ENCODE data around the gene PTPN2.
A peak's percentile ranks its signal among the peaks of the same experiment; 100 is the strongest.
"Not testable (repeated sequence)": the region's sequence is repeated elsewhere in the genome, so short reads cannot be mapped to it uniquely, and the experiment has no call there.

Gene PTPN2

DNA sequence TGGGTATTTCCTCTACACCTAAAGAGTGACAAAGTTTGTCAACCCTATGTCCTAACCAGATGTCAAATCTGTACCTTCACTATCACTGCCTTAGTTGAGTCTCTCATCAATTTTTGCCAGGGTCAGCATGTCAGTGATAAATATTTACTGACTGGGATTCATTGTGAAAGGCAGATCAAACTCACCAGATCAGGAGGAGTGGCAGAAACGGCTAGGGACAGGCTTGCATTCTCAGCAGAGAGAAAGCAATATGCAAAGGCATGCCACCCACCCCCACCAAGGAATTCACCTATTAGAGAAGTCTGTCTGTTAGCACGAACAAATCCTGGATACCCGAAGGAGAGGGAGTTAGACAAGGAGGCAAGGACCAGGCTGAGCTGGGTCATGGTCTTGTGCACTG, 62.6 kb downstream of the PTPN2 start:
- no peak for DNase-seq

GRCh38 chr18:12820506-12820905, 63.5 kb downstream of the PTPN2 start:
- DNase-seq, result no peak

GRCh38 chr18:12819841-12820240, 64.2 kb downstream of the PTPN2 start:
- DNase-seq, result no peak

GRCh38 chr18:12819322-12819721, 64.7 kb downstream of the PTPN2 start:
- no peak for DNase-seq

GRCh38 chr18:12818243-12818642, 65.8 kb downstream of the PTPN2 start:
- DNase-seq, result no peak

GRCh38 chr18:12816451-12816850, 67.6 kb downstream of the PTPN2 start:
- no peak for DNase-seq

- DNase-seq, result no peak
These were observed 72.7 kb downstream of the PTPN2 start for GRCh38 chr18:12811191-12811950.

DNA sequence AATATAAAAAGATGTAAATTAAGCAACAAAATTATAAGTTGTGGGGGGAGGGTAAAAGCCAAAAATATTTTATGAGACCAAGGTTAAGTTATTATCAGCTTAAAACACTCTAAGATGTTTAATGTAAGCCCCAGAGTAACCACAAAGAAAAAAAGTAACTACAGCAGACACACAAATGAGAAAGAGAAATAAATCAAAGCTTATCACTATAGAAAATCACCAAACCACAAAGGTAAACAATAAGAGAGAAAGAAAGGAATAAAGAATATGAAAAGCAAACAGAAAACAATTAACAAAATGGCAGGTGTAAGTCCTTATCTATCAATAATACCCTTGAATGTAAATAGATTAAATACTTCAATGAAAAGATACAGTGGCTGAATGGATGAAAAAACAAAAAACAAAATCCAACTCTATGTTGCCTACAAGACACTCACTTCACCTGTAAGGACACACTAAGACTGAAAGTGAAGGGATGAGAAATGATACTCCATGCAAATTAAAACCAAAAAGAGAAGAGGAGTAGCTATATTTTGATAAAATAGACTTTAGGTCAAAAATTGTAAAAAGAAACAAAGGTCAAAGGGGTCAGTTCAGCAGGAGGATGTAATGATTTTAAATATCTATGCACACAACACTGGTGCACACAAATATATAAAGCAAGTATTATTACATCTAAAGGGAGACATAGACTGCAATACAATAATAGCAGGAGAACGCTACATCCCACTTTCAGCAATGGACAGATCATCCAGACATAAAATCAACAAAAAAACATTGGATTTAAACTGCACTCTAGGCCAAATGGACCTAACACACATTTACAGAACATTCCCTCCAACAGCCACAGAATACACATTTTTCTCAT, 80.7 kb downstream of the PTPN2 start:
- DNase-seq, result no peak

GRCh38 chr18:12802538-12802937, 81.5 kb downstream of the PTPN2 start:
- DNase-seq, result no peak

DNA sequence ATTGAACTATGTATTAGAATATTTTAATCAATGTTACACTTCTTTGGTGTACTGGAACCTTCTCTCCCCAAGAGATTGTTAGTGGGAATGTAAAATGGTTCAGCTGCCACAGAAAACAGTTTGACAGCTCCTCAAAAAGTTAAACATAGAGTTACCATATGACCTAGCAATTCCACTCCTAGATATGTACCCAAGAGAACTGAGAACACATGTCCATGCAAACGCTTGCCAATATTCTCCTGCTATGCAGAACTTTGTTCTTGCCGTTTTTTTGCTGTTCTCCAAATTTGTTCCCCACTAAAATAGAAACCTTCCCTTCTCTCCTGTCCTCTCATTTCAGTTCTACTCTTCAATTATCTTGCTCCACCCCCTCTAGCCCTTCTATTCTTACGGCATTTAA, 87.6 kb downstream of the PTPN2 start:
- DNase-seq, result no peak

DNA sequence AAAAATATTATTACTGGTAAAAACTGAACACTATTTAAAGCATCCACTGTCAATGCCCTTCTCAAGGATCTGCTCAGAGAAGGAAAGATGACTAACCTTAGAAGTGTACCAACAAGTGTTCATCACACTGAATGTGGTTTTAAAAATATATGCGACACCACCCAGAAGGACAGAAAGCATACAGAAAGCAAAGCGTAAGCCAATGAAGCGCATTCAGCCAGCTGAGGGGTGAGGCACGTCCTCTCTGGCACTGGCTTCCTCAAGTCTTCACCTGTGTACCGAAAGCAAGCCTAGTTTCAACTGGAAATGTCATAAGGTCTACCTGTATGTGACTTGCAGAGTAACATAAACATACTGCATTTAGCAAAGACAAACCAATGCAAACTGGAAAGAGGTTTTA, 92.4 kb downstream of the PTPN2 start:
- no peak for DNase-seq

- no peak for DNase-seq
These were observed 97.4 kb downstream of the PTPN2 start for GRCh38 chr18:12786669-12787068.

GRCh38 chr18:12783524-12783923, 100.5 kb downstream of the PTPN2 start:
- DNase-seq, result no peak

DNA sequence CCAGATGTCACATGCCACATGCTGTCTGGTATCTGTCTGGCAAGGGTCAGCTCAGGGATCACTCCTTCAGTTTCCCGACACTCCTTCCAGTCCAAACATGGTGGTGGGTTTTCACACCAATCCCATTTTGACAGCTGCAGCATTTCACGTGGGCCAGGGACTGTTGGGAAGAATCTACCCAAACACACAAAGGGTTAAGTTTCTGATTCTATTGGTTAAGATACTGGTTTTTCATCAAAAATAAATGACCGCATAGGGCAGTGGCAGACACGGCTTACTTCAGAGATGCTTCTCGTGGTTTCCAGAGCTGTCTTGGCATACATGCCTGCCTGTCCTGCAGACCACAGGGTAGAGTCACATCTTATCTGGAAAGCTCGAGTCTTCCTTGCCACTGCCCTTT, 101.5 kb downstream of the PTPN2 start:
- no peak for DNase-seq

- DNase-seq, result no peak
These were observed 104.6 kb downstream of the PTPN2 start for GRCh38 chr18:12779456-12779855.

DNA sequence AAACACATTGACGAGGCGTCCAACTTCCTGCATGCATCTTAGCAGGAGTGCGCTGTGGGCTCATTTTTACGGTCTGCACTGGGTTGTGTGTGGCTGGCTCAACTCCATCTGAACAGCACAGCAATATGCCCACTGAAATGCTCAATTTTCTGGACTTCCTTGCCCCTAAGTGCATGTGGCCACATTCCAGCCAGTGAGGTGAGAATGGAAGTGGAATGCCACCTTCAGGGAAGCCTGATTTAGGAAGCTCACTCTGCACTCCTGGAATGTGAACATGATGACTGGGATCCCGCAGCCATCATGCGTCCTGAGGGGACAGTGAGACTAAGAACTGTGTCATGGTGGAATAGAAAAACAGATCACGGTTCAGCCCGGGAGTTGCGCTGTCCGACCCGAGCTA, 105.0 kb downstream of the PTPN2 start:
- DNase-seq, result no peak

DNA sequence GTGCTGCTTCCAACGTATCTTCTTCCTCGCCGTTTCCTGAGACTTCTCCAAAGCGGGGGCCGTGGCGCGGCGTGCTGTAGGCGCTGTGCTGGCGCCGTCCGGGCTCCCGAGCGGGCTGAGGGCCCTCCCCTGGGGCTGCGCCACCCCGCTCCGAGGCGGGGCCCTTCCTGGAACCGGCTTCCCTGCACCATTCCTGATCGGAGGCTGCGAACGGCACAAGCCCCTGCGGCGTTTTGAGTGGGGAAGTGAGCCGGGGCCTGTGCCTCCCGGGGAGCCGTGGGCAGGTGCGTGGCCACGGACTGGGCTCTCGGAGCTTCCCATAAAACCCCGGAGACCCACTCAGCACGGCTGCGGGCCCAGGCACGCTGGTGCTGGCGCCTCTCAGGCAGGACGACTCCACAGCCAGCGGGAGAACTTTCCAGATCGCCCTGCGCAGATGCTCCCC, 106.5 kb downstream of the PTPN2 start:
- no peak for DNase-seq

GRCh38 chr18:12776821-12777471, 107.1 kb downstream of the PTPN2 start:
- DNase-seq, result no peak

GRCh38 chr18:12776415-12776814, 107.6 kb downstream of the PTPN2 start:
- not testable (repeated sequence) for DNase-seq

GRCh38 chr18:12774982-12775381, 109.1 kb downstream of the PTPN2 start:
- peak; percentile 33 for DNase-seq

DNA sequence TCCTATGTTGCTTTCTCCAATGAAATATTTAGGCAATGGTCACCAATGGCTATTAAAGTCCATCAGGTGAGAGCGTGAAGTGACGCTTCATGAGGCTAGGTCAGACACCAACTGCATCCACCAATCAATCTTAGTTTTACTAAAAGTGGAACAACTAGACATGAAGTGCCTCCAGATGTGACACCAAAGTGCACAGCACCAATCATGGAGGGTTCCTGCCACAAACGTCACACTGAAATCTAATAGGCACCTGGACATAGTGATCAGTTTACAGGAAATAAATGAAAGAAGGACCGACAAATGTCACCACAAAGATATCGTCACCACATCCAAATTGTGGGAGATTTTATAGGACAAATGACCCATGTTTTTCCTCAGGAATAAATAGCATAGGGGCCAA, 110.7 kb downstream of the PTPN2 start:
- no peak for DNase-seq

- DNase-seq, result no peak
These were observed 111.9 kb downstream of the PTPN2 start for GRCh38 chr18:12772111-12772510.

GRCh38 chr18:12770469-12771219, 113.4 kb downstream of the PTPN2 start:
- DNase-seq, result no peak
